Measurements from ENCODE around the gene KLRF1.

GRCh38 chr12:9872162-9872561 is 44.9 kb downstream of the KLRF1 start:
- TF ChIP-seq CTCF (IDR thresholded peaks at IDR 0.05) (no peak), POLR2A (IDR thresholded peaks at IDR 0.05) (no peak)
